C4-2B (cell line): ENCODE results near the gene AWAT2.
"Not testable (repeated sequence)": the region's sequence is repeated elsewhere in the genome, so short reads cannot be mapped to it uniquely, and the experiment has no call there.

ENCODE experiments used
- H3K27ac ChIP-seq: fragments of 450-650 bp; 2 replicates; pipeline ENCODE4 v1.5.1; 2017
- ZFX ChIP-seq: fragments of 450-650 bp; IDR thresholded peaks from 2 replicates; pipeline ENCODE4 v1.6.1; 2017
- TF ChIP-seq, protein P1 (sequence below): fragments of 450-650 bp; conservative IDR thresholded peaks from 2 replicates; pipeline ENCODE4 v1.5.1; 2017; ENCODE audit warnings: mild to moderate bottlenecking

Gene AWAT2

DNA sequence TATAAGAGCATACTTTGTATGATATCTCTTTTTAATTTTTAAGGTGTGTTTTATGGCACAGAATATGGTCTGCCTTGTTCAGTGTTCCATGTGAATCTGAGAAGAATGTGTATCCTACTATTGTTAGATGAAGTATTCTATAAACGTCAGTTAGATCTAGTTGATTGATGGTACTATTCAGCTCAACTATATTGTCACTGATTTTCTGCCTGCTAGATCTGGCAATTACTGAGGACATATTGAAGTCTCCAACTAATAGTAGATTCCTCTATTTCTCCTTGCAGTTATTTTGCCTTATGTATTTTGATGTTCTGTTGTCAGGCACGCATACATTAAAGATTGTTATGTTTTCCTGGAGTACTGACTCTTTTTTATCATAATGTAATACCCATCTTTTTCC lies 39.8 kb downstream of the AWAT2 start:
- no peak for TF ChIP-seq ZFX
- H3K27ac ChIP-seq: no peak overlapping the region

DNA sequence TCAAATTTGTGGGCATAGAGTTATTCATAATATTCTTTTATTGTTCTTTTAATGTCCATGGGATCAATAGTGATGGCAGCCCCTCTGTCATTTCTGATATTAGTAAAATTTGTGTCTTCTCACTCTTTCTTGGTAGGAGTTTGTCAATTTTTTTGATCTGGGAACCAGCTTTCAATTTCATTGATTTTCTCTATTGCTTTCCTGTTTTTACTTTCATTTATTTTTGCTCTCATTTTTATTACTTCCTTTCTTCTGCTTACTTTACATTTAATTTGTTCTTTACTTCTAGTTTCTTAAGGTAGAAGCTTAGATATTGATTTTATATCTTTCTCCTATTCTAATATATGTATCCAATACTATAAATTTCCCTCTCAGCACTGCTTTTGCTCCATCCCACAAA lies 40.7 kb downstream of the AWAT2 start:
- TF ChIP-seq, protein P1, sequence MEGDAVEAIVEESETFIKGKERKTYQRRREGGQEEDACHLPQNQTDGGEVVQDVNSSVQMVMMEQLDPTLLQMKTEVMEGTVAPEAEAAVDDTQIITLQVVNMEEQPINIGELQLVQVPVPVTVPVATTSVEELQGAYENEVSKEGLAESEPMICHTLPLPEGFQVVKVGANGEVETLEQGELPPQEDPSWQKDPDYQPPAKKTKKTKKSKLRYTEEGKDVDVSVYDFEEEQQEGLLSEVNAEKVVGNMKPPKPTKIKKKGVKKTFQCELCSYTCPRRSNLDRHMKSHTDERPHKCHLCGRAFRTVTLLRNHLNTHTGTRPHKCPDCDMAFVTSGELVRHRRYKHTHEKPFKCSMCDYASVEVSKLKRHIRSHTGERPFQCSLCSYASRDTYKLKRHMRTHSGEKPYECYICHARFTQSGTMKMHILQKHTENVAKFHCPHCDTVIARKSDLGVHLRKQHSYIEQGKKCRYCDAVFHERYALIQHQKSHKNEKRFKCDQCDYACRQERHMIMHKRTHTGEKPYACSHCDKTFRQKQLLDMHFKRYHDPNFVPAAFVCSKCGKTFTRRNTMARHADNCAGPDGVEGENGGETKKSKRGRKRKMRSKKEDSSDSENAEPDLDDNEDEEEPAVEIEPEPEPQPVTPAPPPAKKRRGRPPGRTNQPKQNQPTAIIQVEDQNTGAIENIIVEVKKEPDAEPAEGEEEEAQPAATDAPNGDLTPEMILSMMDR: no peak
- TF ChIP-seq ZFX: no peak
- H3K27ac ChIP-seq: no peak overlapping the region

DNA sequence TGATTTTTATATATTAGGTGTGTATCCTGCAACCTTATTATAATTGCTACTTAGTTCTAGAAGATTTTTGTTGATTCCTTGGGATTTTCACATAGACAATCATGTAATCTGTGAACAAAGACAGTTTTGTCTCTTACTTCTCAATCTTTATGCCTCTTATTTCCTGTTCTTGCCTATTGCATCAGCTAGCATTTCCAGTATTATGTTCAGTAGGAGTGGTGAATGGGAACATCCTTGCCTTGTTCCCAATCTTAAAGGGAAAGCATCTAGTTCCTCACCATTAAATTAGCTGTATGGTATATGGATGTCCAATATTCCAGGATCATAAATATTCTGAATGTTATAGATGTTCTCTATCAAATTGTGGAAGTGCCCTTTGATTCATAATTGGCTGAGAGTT lies 41.8 kb downstream of the AWAT2 start:
- TF ChIP-seq ZFX: no peak
- TF ChIP-seq, protein P1: no peak

DNA sequence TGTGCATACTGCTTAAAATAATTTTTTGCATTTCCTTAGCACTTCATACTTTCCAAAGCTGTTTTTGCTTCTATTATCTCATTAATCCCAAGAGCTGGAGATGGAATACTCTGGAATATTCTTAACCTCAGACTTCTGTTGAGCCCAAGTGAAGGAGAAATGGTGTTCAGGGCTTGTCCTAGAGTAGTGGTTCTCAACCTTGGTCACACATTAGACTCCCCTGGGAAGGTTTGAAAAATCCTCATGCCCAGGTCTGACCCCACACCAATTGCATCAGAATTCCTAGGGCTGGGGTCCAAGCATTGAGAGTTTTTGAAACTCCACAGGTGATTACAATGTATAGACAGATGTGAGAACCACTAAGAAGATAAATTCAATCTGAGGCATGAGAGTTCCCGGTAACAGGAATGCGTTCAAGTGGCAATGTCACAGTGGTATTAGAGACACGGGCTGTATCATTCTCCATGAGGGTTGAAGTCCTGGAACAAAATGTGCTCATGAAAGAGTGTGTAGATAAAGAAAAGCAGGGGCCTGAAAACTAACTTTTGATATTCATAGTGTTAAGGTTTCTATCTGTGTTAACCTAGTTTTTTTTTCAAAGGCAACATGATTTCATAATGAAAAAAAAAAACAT lies 47.9 kb downstream of the AWAT2 start:
- H3K27ac ChIP-seq: no peak overlapping the region
- TF ChIP-seq, protein P1: no peak
- no peak for TF ChIP-seq ZFX

More for the DNA sequence above, 41.8 kb downstream of the AWAT2 start:
- H3K27ac ChIP-seq: no peak overlapping the region

DNA sequence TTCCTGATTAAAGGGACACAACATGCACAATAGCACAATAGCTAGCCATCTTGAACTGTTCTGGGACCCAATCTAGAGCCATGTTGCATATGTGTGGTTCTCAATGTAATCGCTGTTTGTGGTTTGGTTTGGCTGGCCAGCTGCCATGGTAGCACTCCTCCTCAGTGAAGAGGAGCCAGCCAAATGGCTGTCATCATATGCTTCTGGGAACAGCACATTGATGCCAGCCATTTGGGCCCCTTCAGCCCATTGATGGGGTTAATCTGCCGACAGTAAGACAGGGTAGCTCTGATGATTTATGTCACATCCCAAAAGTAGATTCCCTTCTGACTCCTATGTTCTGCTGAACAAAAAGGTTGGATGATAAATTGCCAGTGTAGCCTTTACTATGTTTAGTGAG lies 48.5 kb downstream of the AWAT2 start:
- TF ChIP-seq ZFX: no peak
- TF ChIP-seq, protein P1: no peak
- H3K27ac ChIP-seq: no peak overlapping the region

DNA sequence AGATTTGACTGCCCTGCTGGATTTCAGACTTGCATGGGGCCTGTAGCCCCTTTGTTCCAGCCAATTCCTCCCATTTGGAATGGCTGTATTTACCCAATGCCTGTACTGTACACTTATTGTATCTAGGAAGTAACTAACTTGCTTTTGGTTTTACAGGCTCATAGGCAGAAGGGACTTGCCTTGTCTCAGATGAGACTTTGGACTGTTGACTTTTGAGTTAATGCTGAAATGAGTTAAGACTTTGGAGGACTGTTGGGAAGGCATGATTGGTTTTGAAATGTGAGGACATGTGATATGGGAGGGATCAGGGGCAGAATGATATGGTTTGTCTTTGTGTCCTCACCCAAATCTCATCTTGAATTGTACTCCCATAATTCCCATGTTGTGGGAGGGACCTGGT lies 51.4 kb downstream of the AWAT2 start:
- H3K27ac ChIP-seq: not testable (repeated sequence)

DNA sequence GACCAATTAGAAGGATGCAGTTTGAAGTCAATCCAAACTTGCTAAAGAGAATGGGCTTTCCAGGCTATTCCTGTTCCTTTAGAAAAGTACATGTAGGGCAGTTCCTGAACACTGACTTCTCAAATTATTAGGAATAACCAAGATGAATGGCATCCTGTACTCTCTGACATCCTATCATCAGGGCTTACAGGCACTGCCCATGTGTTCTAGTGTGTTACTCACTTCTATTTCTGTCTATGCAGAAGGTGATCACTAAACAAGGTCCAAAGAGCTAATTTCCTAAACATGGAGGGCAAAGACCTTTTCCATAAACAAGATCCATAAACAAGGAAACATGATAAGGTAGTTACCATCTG lies 53.6 kb downstream of the AWAT2 start:
- H3K27ac ChIP-seq: no peak overlapping the region
- TF ChIP-seq ZFX: no peak
- TF ChIP-seq, protein P1: no peak

DNA sequence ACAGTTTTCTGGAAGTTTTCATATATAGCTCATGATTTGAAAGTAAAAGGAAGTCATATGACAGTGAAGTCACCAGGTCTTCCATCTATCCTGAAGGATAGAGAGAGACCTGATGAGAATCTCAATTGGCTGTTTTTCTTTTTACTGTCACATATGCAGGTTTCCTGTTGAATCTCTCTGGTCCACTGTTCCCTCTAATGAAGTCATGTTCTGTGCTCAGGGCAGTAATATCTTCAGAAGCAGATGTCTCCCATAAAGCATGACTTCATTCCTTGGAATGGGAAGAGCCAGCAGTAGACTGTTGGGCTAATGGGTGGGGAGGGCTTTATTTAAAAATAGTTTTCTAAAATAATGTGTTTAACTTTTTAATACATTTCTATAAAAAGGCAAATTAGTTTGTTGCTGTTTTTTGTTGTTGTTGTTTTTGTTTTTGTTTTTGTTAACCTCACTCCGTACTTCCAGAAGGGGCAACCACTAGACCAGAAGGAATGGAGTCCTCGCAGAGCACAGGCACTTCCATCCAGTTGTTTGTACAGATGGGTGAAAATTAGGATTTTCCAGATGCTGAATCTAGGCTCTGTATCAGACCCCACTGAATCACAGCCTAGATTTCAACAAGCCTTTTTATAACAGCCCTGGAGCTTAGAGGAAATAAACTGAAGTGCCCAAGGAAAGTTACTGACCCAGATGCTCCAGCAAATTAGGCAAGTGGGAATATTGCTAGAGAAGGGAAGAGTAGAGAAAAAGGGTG lies 54.2 kb downstream of the AWAT2 start:
- TF ChIP-seq ZFX: no peak
- TF ChIP-seq, protein P1: no peak

More for the DNA sequence above, 54.2 kb downstream of the AWAT2 start:
- H3K27ac ChIP-seq: no peak overlapping the region
